B cell (primary cell): Measurements from ENCODE around the gene C11orf21. TPM values are rescaled to one million over a fixed set of nuclear protein-coding genes. Genes with fewer than 3 reads are reported as not detected.

ENCODE experiments used
- ATAC-seq: fragments of 200-7000 bp; cut with Tn5 transposase; one replicate; pipeline ENCODE4 v1.10.0; 2021; ENCODE audit warnings: low read depth, mild to moderate bottlenecking, moderate number of reproducible peaks, moderate library complexity
- CTCF ChIA-PET: fragments of 350-600 bp; sonication (Branson Sonifier 250); formaldehyde crosslinking; loops from one replicate; lab custom pipeline; 2021; ENCODE audit warnings: antibody characterized with exemption, inconsistent platforms; lab: Charles Lee
- POLR2A ChIA-PET: fragments of 350-600 bp; sonication (Branson Sonifier 250); formaldehyde crosslinking; loops from one replicate; lab custom pipeline; 2021; ENCODE audit warnings: antibody characterized with exemption; lab: Charles Lee
- DNase-seq: peaks from one replicate; pipeline ENCODE4 v3.0.0; 2013
- H2AFZ ChIP-seq: 2 replicates; pipeline ENCODE4 v1.6.1; 2012; ENCODE audit warnings: mild to moderate bottlenecking, low read depth, low read length; ENCODE audit not compliant: insufficient read depth, poor library complexity, severe bottlenecking
- H3K27ac ChIP-seq, 2 donors: 1 replicate in 1 of 2; 2 replicates in 1 of 2; pipeline ENCODE4 v1.5.1; 2012 to 2013; ENCODE audit warnings: low read length in 2 of 2, mild to moderate bottlenecking in 2 of 2, moderate library complexity in 1 of 2
- H3K27me3 ChIP-seq, 4 experiments: fragments of 200-600 bp in 1 of 4; sonication (generic) in 1 of 4; replicated peaks in 1 of 4; 1 replicate in 2 of 4; 2 replicates in 2 of 4; pipeline versions ENCODE4 v1.6.1 to v1.7.0; 2013 to 2016; ENCODE audit warnings: low read length in 3 of 4, mild to moderate bottlenecking in 2 of 4, mixed read lengths in 1 of 4, moderate library complexity in 1 of 4; ENCODE audit not compliant: insufficient read depth in 4 of 4, control insufficient read depth in 3 of 4; ENCODE audit errors: control extremely low read depth in 1 of 4
- H3K36me3 ChIP-seq, 2 experiments: replicated peaks in 1 of 2; 1 replicate in 1 of 2; 2 replicates in 1 of 2; pipeline versions ENCODE4 v1.6.1 to v1.7.1; 2013; ENCODE audit warnings: low read length in 1 of 2; ENCODE audit not compliant: insufficient read depth in 2 of 2, control insufficient read depth in 1 of 2; ENCODE audit errors: control extremely low read depth in 1 of 2, extremely low read depth in 1 of 2
- H3K4me1 ChIP-seq, 2 donors: fragments of 200-600 bp in 1 of 2; sonication (generic) in 1 of 2; 1 replicate in 1 of 2; 2 replicates in 1 of 2; pipeline versions ENCODE4 v1.5.1 to v1.6.1; 2013 to 2017; ENCODE audit warnings: low read length in 2 of 2; ENCODE audit not compliant: control insufficient read depth in 2 of 2, insufficient read depth in 2 of 2
- H3K4me2 ChIP-seq: replicated peaks from 2 replicates; pipeline ENCODE3; 2012; ENCODE audit warnings: mild to moderate bottlenecking, low read depth, low read length; ENCODE audit not compliant: poor library complexity, severe bottlenecking
- H3K4me3 ChIP-seq, 5 experiments: fragments of 200-600 bp in 1 of 5; sonication (generic) in 1 of 5; 1 replicate in 3 of 5; 2 replicates in 2 of 5; pipeline versions ENCODE4 v1.5.1 to v1.7.0; 2011 to 2016; ENCODE audit warnings: low read length in 4 of 5, mild to moderate bottlenecking in 4 of 5, low read depth in 2 of 5, control low read depth in 1 of 5, moderate library complexity in 1 of 5; ENCODE audit not compliant: insufficient read depth in 1 of 5; ENCODE audit errors: control extremely low read depth in 1 of 5, extremely low read depth in 1 of 5
- H3K79me2 ChIP-seq: fragments of 200-600 bp; sonication (generic); one replicate; pipeline ENCODE4 v1.6.0; 2016; ENCODE audit warnings: low read length; ENCODE audit not compliant: control insufficient read depth, insufficient read depth
- H3K9ac ChIP-seq: fragments of 200-600 bp; sonication (generic); 2 replicates; pipeline ENCODE4 v1.6.1; 2017; ENCODE audit warnings: mild to moderate bottlenecking, low read length, moderate library complexity
- H3K9me3 ChIP-seq, 3 donors: one replicate each; pipeline versions ENCODE4 v1.6.1 to v1.7.1; 2013; ENCODE audit warnings: low read length in 2 of 3; ENCODE audit not compliant: control insufficient read depth in 2 of 3, insufficient read depth in 1 of 3; ENCODE audit errors: control extremely low read depth in 1 of 3
- H4K20me1 ChIP-seq: 2 replicates; pipeline ENCODE4 v1.6.0; 2012; ENCODE audit warnings: mild to moderate bottlenecking, low read length; ENCODE audit not compliant: insufficient read depth, control insufficient read depth, poor library complexity, severe bottlenecking
- H3K27ac Mint-ChIP-seq: one replicate; pipeline ENCODE4 v1.8.0; 2021; ENCODE audit warnings: mixed read lengths
- H3K27me3 Mint-ChIP-seq: one replicate; pipeline ENCODE4 v1.8.0; 2021; ENCODE audit warnings: mixed read lengths
- H3K4me1 Mint-ChIP-seq: one replicate; pipeline ENCODE4 v1.8.0; 2021; ENCODE audit warnings: mixed read lengths
- H3K4me3 Mint-ChIP-seq: one replicate; pipeline ENCODE4 v1.8.0; 2021; ENCODE audit warnings: mixed read lengths
- H3K9me3 Mint-ChIP-seq: one replicate; pipeline ENCODE4 v1.8.0; 2022; ENCODE audit warnings: mixed read lengths; ENCODE audit not compliant: insufficient read depth
- EZH2 ChIP-seq: IDR thresholded peaks from 2 replicates; pipeline ENCODE4 v1.6.1; 2012; ENCODE audit warnings: borderline replicate concordance, low read depth, mild to moderate bottlenecking, moderate library complexity, low read length; ENCODE audit not compliant: insufficient read depth, poor library complexity, severe bottlenecking
- WGBS: methylation state at CpG from one replicate; pipeline ENCODE4 v1.1.5; 2013; ENCODE audit warnings: missing lambda C conversion rate; ENCODE audit not compliant: insufficient coverage; 5-methylcytosine and 5-hydroxymethylcytosine counted together
- intact Hi-C: fragments of 100-400 bp; cut with micrococcal nuclease; formaldehyde crosslinking; loops from one replicate; pipeline ENCODE4 v1.10.0; 2022
- polyA plus RNA-seq: library from polyadenylated mRNA; depleted of rRNA; stranded (reverse); fragments of >200 nt; gene quantifications from 2 replicates; pipeline ENCODE4 v1.2.3, GENCODE V29; 2012
- total RNA-seq, 2 donors: library from RNA; stranded (reverse); fragments of 120-200 nt in 1 of 2; gene quantifications; 1 replicate in 1 of 2; 2 replicates in 1 of 2; pipeline versions ENCODE4 v1.2.3 to v1.2.4, GENCODE V29; 2013 to 2022
- TF ChIP-seq, protein P1 (sequence below): fragments of 200-600 bp; IDR thresholded peaks from one replicate; pipeline ENCODE4 v1.8.0; 2022; ENCODE audit warnings: antibody characterized with exemption, mild to moderate bottlenecking

The C11orf21 gene
- total and polyA plus RNA-seq, 2 donors (not counting 1 experiment from before 2014, with no cell fraction given), result 22.8 to 38.9 TPM

DNA sequence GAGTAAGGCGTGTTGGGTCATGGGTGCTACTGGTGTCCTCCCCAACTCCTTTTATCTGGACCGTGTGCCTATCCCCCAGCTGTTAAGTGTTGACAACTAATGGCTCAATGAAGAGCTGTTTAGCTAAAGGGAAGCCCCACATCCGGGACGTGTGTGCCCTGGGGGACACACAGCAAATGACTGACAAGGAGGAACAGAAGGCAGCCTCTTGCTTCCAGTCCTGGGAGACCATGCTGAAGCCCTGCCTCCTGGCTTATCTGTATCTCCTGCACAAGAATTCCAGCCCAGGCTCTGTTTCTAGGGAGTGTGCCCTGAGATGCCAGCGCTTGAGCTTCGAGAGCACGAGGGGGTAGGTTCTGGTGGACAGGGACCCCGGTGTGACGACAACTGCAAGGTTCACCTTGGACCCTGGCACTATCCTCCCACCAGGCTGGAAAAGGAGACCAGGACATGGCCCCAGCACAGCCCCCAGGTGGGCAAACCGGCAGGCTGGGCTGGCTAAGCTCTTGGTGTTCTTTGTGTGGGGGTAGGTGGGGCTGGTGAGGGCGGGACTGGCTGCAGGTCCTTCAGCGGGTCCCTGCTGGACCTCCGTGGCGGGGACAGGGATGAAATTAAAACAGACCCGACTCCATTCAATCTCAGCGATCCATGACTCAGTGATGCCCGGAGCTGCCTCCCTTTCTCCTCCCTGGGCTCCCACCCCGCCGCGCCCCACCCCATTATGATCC, 52.4 kb downstream of the C11orf21 start:
- ChIA-PET CTCF (interaction anchor here (1.2 kb wide), 1 partner anchor 56 kb away, joined by 4 read pairs; no protein-coding TSS in a partner anchor), POLR2A (interaction anchor here (0.6 kb wide), 1 partner anchor 100 kb away, joined by 5 read pairs; no protein-coding TSS in a partner anchor)
- Histone ChIP-seq H3K4me3 (no peak overlapping the region), H4K20me1 (no peaks in the 10 kb centered on the region), H3K9ac (no peak overlapping the region), H3K36me3 (no peaks in the 10 kb centered on the region), H3K27ac (no peak overlapping the region), H3K79me2 (no peaks in the 10 kb centered on the region), H3K9me3 (peaks cover 0 to under 1% (median 0%) of the 10 kb centered on the region in 3 donors), H3K4me2 (no peak overlapping the region), H2AFZ (no peak overlapping the region), H3K27me3 (peaks cover 0 to 6% (median 0%) of the 10 kb centered on the region in 4 experiments), H3K4me1 (no peaks in the 10 kb centered on the region)
- DNase-seq (no peak), ATAC-seq (no peak)
- Mint-ChIP-seq H3K27me3 (peaks cover 12% of the 10 kb centered on the region), H3K27ac (no peak overlapping the region), H3K9me3 (no peaks in the 10 kb centered on the region), H3K4me3 (no peak overlapping the region), H3K4me1 (no peaks in the 10 kb centered on the region)
- WGBS, result 88% methylated on average over 9 of the region's 20 CpGs
- TF ChIP-seq EZH2, result no peak
- TF ChIP-seq, protein P1, sequence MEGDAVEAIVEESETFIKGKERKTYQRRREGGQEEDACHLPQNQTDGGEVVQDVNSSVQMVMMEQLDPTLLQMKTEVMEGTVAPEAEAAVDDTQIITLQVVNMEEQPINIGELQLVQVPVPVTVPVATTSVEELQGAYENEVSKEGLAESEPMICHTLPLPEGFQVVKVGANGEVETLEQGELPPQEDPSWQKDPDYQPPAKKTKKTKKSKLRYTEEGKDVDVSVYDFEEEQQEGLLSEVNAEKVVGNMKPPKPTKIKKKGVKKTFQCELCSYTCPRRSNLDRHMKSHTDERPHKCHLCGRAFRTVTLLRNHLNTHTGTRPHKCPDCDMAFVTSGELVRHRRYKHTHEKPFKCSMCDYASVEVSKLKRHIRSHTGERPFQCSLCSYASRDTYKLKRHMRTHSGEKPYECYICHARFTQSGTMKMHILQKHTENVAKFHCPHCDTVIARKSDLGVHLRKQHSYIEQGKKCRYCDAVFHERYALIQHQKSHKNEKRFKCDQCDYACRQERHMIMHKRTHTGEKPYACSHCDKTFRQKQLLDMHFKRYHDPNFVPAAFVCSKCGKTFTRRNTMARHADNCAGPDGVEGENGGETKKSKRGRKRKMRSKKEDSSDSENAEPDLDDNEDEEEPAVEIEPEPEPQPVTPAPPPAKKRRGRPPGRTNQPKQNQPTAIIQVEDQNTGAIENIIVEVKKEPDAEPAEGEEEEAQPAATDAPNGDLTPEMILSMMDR, result no peak
- intact Hi-C loops, result no loop called here

GRCh38 chr11:2248762-2249161, 53.0 kb downstream of the C11orf21 start:
- no peak for TF ChIP-seq EZH2
- TF ChIP-seq, protein P1, result no peak
- no peaks in the 10 kb centered on the region for H3K79me2 ChIP-seq
- H4K20me1 ChIP-seq, result no peaks in the 10 kb centered on the region
- POLR2A ChIA-PET, result no interaction called here
- H3K9me3 ChIP-seq, result no peaks in the 10 kb centered on the region
- WGBS, result 93% methylated on average over 7 of the region's 7 CpGs
- Mint-ChIP-seq H3K9me3 (no peaks in the 10 kb centered on the region), H3K27ac (no peak overlapping the region), H3K4me1 (no peaks in the 10 kb centered on the region), H3K4me3 (no peak overlapping the region), H3K27me3 (peaks cover 16% of the 10 kb centered on the region)
- CTCF ChIA-PET, result interaction anchor here (1.2 kb wide), 1 partner anchor 57 kb away, joined by 4 read pairs; no protein-coding TSS in a partner anchor
- ATAC-seq, result no peak
- no peaks in the 10 kb centered on the region for H3K4me1 ChIP-seq
- no peak overlapping the region for H2AFZ ChIP-seq
- H3K27me3 ChIP-seq, result peaks cover 0 to 6% (median 0%) of the 10 kb centered on the region in 4 experiments
- no peak for DNase-seq
- no peak overlapping the region for H3K4me2 ChIP-seq
- no peak overlapping the region for H3K27ac ChIP-seq
- no peak overlapping the region for H3K4me3 ChIP-seq
- H3K9ac ChIP-seq, result no peak overlapping the region
- intact Hi-C loops, result no loop called here
- no peaks in the 10 kb centered on the region for H3K36me3 ChIP-seq
